Neuron (in vitro differentiated cells): ENCODE results near the gene GLIPR1.
"Not testable (repeated sequence)": the region's sequence is repeated elsewhere in the genome, so short reads cannot be mapped to it uniquely, and the experiment has no call there.

Experiments used
- H2AFZ ChIP-seq: one replicate; pipeline ENCODE4 v1.6.1; 2013; ENCODE audit warnings: low read depth, mild to moderate bottlenecking, inconsistent platforms, low read length, moderate library complexity
- H3K27me3 ChIP-seq: one replicate; pipeline ENCODE4 v1.6.1; 2013; ENCODE audit warnings: low read length; ENCODE audit not compliant: insufficient read depth
- H3K36me3 ChIP-seq: one replicate; pipeline ENCODE4 v1.6.1; 2013; ENCODE audit warnings: low read length; ENCODE audit not compliant: insufficient read depth
- H3K4me1 ChIP-seq: one replicate; pipeline ENCODE4 v1.6.1; 2013; ENCODE audit warnings: low read length; ENCODE audit not compliant: insufficient read depth
- H3K4me3 ChIP-seq: 2 replicates; pipeline ENCODE4 v1.5.1; 2013; ENCODE audit warnings: mild to moderate bottlenecking, low read length, moderate library complexity
- H3K9me3 ChIP-seq: one replicate; pipeline ENCODE4 v1.6.1; 2013; ENCODE audit warnings: low read length

The GLIPR1 gene

GRCh38 chr12:75452675-75453330, 27.8 kb upstream of the GLIPR1 start:
- H3K4me3 ChIP-seq: no peak overlapping the region
- H3K9me3 ChIP-seq: no peaks in the 10 kb centered on the region
- no peaks in the 10 kb centered on the region for H3K4me1 ChIP-seq
- no peaks in the 10 kb centered on the region for H3K36me3 ChIP-seq
- H2AFZ ChIP-seq: no peak overlapping the region
- peaks cover 2% of the 10 kb centered on the region for H3K27me3 ChIP-seq

DNA sequence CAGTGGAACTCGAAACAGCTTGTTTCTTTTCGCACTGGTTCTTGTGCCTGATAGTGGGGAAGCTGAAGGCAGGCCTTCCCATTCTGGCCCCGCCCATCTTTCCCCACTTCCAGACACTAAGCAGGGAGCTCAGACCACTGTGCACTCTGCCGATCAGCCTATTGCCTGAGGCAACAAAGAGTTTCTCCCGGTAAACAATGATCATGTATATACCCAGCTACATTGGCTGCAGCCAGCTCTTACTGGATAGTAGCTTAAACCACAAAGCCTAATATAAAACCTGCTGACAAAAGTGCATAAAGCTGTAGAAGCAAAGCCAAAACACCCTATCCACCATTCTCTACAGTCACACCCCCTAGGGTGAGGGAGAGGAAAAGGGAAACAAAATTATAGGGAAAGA, 24.7 kb upstream of the GLIPR1 start:
- no peaks in the 10 kb centered on the region for H3K27me3 ChIP-seq
- H2AFZ ChIP-seq: no peak overlapping the region
- no peaks in the 10 kb centered on the region for H3K4me1 ChIP-seq
- no peaks in the 10 kb centered on the region for H3K9me3 ChIP-seq
- no peaks in the 10 kb centered on the region for H3K36me3 ChIP-seq
- no peak overlapping the region for H3K4me3 ChIP-seq

DNA sequence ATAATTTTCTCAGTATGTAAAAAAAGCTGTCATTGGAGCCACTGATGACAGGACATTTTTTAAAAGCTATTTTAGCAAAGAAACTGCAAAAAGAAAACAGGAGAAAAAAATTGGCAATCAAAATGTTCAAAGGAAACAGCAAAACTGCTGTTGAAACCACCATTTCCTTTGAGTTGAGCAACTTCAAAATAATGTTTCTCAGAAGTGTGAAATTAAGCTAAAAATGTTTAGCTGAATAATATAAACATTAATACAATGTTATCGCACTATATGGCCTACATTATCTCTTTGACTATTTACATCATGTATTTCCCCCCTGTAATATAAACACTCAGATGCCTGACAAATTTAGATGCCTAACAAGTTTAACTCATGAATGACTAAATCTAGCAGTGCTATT, 23.4 kb upstream of the GLIPR1 start:
- H2AFZ ChIP-seq: no peak overlapping the region
- H3K4me1 ChIP-seq: no peaks in the 10 kb centered on the region
- H3K36me3 ChIP-seq: no peaks in the 10 kb centered on the region
- no peaks in the 10 kb centered on the region for H3K9me3 ChIP-seq
- no peak overlapping the region for H3K4me3 ChIP-seq
- H3K27me3 ChIP-seq: no peaks in the 10 kb centered on the region

- not testable (repeated sequence) for H2AFZ ChIP-seq, H3K4me1 ChIP-seq, H3K4me3 ChIP-seq, H3K9me3 ChIP-seq, H3K36me3 ChIP-seq, H3K27me3 ChIP-seq
These were observed 22.7 kb upstream of the GLIPR1 start for GRCh38 chr12:75457866-75458265.

DNA sequence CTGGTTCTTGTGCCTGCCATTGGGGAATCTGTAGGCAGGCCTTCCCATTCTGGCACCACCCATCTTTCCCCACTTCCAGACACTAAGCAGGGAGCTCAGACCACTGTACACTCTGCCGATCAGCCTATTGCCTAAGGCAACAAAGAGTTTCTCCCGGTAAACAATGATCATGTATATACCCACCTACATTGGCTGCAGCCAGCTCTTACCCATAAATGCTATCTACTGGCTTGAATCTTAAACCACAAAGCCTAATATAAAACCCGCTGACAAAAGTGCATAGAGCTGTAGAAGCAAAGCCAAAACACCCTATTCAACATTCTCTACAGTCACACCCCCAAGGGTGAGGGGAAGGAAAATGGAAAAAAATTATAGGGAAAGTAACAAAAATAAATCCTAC, 20.8 kb upstream of the GLIPR1 start:
- H3K36me3 ChIP-seq: no peaks in the 10 kb centered on the region
- no peaks in the 10 kb centered on the region for H3K4me1 ChIP-seq
- no peak overlapping the region for H2AFZ ChIP-seq
- H3K4me3 ChIP-seq: no peak overlapping the region
- H3K9me3 ChIP-seq: no peaks in the 10 kb centered on the region
- H3K27me3 ChIP-seq: no peaks in the 10 kb centered on the region

DNA sequence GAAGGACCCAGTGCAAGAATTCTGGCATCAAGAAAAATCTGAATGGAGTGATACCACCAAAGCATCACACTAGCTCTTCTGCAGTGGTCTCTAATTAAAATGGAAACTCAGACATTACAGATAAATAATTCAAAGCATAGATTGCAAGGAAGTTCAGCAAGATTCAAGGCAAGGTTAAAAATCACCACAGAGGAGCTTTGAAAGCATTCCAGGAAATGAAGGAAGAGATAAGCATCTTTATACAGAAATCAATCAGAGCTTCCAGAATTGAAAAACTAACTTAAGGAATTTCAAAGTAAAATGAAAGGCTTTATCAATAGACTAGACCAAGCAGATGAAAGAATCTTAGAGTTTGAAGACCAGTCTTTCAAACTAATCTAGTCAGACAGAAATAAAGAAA, 20.4 kb upstream of the GLIPR1 start:
- Histone ChIP-seq H2AFZ (no peak overlapping the region), H3K4me3 (no peak overlapping the region), H3K9me3 (no peaks in the 10 kb centered on the region), H3K36me3 (no peaks in the 10 kb centered on the region), H3K4me1 (no peaks in the 10 kb centered on the region), H3K27me3 (no peaks in the 10 kb centered on the region)

DNA sequence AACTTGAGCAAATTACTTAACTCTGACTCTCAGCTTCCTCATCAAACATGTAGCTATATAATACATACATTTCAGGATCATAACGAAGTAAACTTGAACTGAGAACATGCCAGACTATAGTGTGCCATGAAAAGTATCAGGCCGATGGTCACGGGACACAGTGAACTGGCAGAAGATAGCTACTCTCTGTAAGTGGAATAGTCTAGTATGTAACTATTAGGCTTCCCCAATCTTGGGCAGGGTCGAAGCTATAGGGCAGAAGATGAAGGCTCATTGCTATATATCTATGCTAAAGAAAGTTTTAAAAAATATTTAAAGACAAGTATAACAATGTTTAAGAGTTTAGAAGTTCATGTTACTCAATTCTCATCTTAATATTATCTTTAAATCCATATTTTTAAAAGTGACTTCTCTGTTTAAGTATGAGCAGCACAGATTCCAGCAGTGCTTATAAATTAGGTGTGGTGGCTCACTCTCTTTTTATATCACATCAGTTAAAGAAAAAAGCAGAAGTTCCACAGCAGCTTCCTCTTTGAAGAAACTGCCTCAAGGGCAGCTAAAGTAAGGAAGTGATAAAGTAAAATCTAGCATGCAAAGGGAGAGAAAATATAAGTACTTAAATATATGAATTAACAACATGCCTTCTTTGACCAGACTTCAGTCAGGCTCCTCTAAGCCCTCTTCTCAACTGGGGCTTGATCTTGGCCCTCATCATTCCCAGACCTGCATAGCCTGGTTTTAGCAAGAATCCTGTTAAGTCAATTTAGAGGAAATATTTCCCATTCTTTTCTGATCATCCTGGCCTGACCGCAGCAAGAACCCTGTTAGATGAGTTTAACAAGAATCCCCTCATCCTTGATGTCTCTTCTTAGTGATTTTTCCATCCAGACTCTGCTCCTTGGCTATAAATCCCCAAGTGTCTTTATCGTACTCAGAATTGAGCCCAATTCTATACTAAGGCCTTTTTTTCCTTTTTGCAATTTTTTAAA, 8.4 kb upstream of the GLIPR1 start:
- no peaks in the 10 kb centered on the region for H3K27me3 ChIP-seq
- H2AFZ ChIP-seq: no peak overlapping the region
- H3K36me3 ChIP-seq: no peaks in the 10 kb centered on the region
- H3K4me1 ChIP-seq: peaks cover 2% of the 10 kb centered on the region
- no peaks in the 10 kb centered on the region for H3K9me3 ChIP-seq
- no peak overlapping the region for H3K4me3 ChIP-seq

DNA sequence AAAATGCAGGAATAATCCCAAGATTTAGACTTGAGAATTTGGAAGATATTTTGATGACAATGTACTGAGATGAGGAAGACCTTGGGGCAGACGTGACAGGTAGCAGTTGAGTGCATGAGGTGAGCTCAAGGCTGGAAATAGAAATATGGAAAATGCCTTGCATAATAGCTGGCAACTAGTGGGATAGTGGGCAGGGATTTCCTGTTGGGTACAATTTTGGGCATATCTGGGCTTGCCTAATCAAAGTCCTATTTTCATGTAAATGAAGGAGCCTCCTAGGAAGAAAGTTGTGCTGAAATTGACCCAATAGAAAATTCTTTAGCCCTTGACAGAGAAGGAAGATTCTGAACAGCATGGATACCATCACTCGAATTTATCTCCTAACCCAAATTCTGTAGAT, 6.4 kb upstream of the GLIPR1 start:
- no peaks in the 10 kb centered on the region for H3K9me3 ChIP-seq
- no peaks in the 10 kb centered on the region for H3K27me3 ChIP-seq
- H3K4me3 ChIP-seq: no peak overlapping the region
- no peaks in the 10 kb centered on the region for H3K36me3 ChIP-seq
- peaks cover 2% of the 10 kb centered on the region for H3K4me1 ChIP-seq
- H2AFZ ChIP-seq: no peak overlapping the region

GRCh38 chr12:75476071-75476470, 4.5 kb upstream of the GLIPR1 start:
- H2AFZ ChIP-seq: no peak overlapping the region
- no peaks in the 10 kb centered on the region for H3K9me3 ChIP-seq
- H3K27me3 ChIP-seq: no peaks in the 10 kb centered on the region
- H3K4me3 ChIP-seq: no peak overlapping the region
- H3K36me3 ChIP-seq: no peaks in the 10 kb centered on the region
- peaks cover 15% of the 10 kb centered on the region for H3K4me1 ChIP-seq

- Histone ChIP-seq H3K4me3 (no peak overlapping the region), H3K27me3 (no peaks in the 10 kb centered on the region), H2AFZ (no peak overlapping the region), H3K4me1 (peaks cover 19% of the 10 kb centered on the region), H3K9me3 (no peaks in the 10 kb centered on the region), H3K36me3 (no peaks in the 10 kb centered on the region)
These were observed 3.4 kb upstream of the GLIPR1 start for GRCh38 chr12:75477137-75477536.

DNA sequence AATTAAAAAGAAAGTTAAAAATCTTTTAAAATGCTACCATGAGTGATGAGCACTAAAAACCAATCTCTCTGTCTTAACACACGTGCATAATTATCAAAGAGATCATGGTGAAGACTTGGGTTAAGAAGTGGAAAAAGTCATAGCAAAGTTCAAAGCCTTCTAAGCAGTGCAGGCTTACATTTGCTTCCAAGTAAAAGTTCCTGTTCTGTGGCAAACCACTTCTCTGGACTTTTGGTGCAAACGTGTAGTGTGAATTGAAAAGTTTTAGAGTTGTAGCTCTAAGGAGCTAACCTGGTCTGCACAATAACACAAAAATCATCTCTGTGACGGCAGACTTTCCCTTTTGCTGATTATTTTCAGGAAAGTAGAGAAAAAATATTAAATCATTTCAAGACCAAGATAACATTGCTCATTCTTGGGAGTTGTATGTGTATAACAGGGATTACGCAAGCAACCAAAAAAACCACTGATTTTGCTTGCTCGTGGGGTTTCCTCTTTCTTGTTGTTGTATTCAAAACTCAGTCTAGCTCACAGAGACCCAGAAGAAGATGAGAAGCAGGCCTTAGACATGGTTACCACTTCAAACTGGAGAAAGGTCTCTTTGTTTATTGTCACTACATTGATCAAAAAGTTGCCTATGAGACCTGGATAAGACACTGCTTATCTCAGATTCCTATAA, 2.3 kb upstream of the GLIPR1 start:
- Histone ChIP-seq H2AFZ (no peak overlapping the region), H3K4me3 (no peak overlapping the region), H3K27me3 (no peaks in the 10 kb centered on the region), H3K4me1 (peaks cover 19% of the 10 kb centered on the region), H3K36me3 (no peaks in the 10 kb centered on the region), H3K9me3 (no peaks in the 10 kb centered on the region)

DNA sequence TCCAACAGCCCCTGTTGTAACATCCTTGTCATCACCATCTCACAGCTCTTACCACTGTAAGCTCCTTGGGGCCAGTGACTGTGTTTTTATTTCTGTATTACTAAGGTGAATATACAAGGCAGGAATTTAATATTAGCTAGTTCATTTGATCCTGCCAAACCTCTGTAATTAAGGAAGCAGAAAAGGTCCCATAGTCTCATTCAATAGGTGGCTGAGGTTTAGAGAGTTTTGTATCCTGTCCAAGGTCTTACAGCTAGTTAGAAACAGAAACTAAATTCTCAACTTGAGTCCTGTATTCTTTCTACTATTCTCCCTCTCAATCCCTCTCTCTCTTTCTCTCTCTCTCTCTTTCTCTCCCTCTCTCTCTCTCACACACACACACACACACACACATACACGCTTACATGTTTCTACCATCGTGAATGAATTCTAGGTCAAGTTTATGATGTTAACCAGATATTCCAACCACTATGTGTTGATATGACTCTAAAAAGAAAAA, 543 bp upstream of the GLIPR1 start:
- H3K4me3 ChIP-seq: no peak overlapping the region

More for the DNA sequence above, 543 bp upstream of the GLIPR1 start:
- Histone ChIP-seq H3K9me3 (no peaks in the 10 kb centered on the region), H3K27me3 (no peaks in the 10 kb centered on the region), H3K36me3 (no peaks in the 10 kb centered on the region), H3K4me1 (peaks cover 17% of the 10 kb centered on the region), H2AFZ (peak overlapping the region; percentile 88)
